ENCODE results near the gene TRAF7. TPM values are rescaled to one million over a fixed set of nuclear protein-coding genes. Genes with fewer than 3 reads are reported as not detected.

The TRAF7 gene
- total RNA-seq, 2 donors from 2014 or later, result 67.7 to 92.0 TPM

GRCh38 chr16:2180962-2181923 is 25.7 kb downstream of the TRAF7 start:
- Mint-ChIP-seq H3K36me3 (no peaks in the 10 kb centered on the region), H3K9me3 (no peaks in the 10 kb centered on the region), H3K27ac (no peak overlapping the region)
- DNase-seq (ENCODE audit: low spot score in 2 of 2), result no peak
- no peak for ATAC-seq

- no peak for ATAC-seq
- DNase-seq (ENCODE audit: low spot score in 2 of 2), result no peak
- no peaks in the 10 kb centered on the region for H3K36me3 Mint-ChIP-seq
- H3K27ac Mint-ChIP-seq, result peak overlapping the region in 1 of 2 donors; percentile 56
- H3K9me3 Mint-ChIP-seq, result no peaks in the 10 kb centered on the region
These were observed 26.4 kb downstream of the TRAF7 start for GRCh38 chr16:2181952-2182351.

DNA sequence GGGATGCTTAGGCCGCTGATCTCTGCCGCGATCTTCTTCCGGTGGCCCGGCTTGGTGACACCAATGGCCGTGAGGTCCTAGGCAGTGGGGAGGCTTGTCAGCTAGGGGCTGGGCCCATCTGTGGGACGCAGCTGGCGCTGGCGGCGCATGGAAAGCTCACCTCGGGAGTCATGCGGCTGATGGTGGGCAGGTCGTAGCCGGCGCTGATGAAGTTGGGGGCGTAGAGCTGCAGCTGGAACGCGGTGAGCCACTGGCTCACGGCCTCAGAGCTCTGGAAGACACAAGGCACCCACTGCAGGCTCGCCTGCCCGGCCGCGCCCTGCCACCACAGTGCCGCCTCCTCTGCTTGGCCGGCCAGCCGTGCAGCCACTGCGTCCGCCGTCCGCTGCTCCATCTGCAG is 28.1 kb downstream of the TRAF7 start:
- no peak for ATAC-seq
- Mint-ChIP-seq H3K27ac (no peak overlapping the region), H3K36me3 (no peaks in the 10 kb centered on the region)

GRCh38 chr16:2184346-2184745 is 28.8 kb downstream of the TRAF7 start:
- Mint-ChIP-seq H3K36me3 (no peaks in the 10 kb centered on the region), H3K9me3 (no peaks in the 10 kb centered on the region), H3K27ac (no peak overlapping the region)
- DNase-seq (ENCODE audit: low spot score in 2 of 2) (no peak), ATAC-seq (no peak)

More for the DNA sequence above, 28.1 kb downstream of the TRAF7 start:
- no peaks in the 10 kb centered on the region for H3K9me3 Mint-ChIP-seq
- DNase-seq (ENCODE audit: low spot score in 2 of 2), result no peak

GRCh38 chr16:2184962-2185361 is 29.4 kb downstream of the TRAF7 start:
- DNase-seq (ENCODE audit: low spot score in 2 of 2) (no peak), ATAC-seq (no peak)
- Mint-ChIP-seq H3K36me3 (no peaks in the 10 kb centered on the region), H3K9me3 (no peaks in the 10 kb centered on the region), H3K27ac (no peak overlapping the region)

DNA sequence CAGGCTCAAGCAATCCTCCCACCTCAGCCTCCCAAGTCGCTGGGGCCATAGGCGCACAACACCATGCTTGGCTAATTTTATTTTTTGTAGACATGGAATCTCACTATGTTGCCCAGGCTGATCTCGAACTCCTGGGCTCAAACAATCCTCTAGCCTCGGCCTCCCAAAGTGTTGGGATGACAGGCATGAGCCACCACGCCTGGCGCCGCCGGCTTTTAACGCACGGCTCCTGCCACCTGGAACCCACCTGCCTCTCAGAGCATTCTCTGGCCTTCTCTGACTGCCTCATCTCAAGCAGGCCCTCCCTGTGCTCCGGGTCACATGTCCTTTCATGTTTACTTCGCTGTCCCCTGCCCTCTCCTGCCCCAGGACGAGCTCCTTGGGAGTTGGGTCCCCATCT is 30.5 kb downstream of the TRAF7 start:
- ATAC-seq (no peak), DNase-seq (ENCODE audit: low spot score in 2 of 2) (no peak)
- Mint-ChIP-seq H3K36me3 (no peaks in the 10 kb centered on the region), H3K9me3 (no peaks in the 10 kb centered on the region), H3K27ac (no peak overlapping the region)

GRCh38 chr16:2186505-2186904 is 30.9 kb downstream of the TRAF7 start:
- ATAC-seq (no peak), DNase-seq (ENCODE audit: low spot score in 2 of 2) (no peak)
- no peaks in the 10 kb centered on the region for H3K9me3 Mint-ChIP-seq
- no peaks in the 10 kb centered on the region for H3K36me3 Mint-ChIP-seq
- H3K27ac Mint-ChIP-seq, result no peak overlapping the region

DNA sequence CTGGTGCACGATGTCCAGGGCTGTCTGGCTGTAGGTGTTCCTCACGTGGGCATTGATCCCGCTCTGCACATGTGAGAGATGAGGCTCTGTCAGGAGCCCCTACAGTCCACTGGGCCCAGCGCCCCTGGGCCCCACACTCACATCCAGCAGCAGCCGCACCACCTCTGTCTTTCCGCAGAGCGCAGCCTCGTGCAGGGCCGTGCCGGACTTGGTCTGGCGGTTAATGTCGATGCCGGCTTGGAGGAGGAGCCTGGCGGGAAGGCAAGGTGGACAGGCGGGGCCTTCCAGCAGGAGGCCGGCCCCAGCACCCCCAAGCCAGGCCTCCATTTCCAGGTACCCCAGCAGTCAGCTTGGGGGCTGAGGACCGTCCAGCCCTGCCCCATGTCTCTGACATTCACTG is 31.6 kb downstream of the TRAF7 start:
- no peak for DNase-seq (ENCODE audit: low spot score in 2 of 2)
- H3K27ac Mint-ChIP-seq, result no peak overlapping the region
- no peak for ATAC-seq
- no peaks in the 10 kb centered on the region for H3K36me3 Mint-ChIP-seq
- no peaks in the 10 kb centered on the region for H3K9me3 Mint-ChIP-seq

- Mint-ChIP-seq H3K36me3 (no peaks in the 10 kb centered on the region), H3K27ac (no peak overlapping the region), H3K9me3 (no peaks in the 10 kb centered on the region)
- DNase-seq (ENCODE audit: low spot score in 2 of 2) (no peak), ATAC-seq (no peak)
These were observed 32.8 kb downstream of the TRAF7 start for GRCh38 chr16:2188395-2188794.

DNA sequence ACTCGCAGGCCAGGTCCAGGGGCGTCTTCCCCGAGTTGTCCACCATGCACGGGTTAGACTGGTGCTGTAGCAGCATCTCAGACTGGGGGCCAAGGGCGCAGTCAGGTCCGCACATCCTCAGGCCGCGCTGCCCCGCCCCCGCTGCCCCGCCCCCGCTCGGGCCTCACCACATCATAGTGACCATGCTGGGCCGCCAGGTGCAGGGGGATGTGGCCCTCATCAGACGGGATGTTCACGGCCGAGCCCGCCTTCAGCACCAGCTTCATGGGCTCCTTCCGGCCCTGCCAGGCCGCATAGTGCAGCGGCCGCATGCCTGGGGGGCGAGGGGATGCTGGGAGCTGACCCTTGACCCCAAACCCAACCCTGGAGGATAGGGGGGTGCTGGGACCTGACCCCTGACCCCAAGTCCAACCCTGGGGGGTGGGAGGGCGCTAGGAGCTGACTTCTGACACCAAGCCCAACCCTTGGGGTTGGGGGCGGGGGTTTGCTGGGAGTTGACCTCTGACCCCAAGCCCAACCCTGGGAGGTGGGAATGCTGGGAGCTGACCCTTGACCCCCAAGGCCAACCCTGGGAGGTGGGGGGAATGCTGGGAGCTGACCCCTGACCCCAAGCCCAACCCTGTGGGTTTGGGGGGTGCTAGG is 33.8 kb downstream of the TRAF7 start:
- H3K36me3 Mint-ChIP-seq, result no peaks in the 10 kb centered on the region
- DNase-seq (ENCODE audit: low spot score in 2 of 2) (no peak), ATAC-seq (no peak)
- no peak overlapping the region for H3K27ac Mint-ChIP-seq
- no peaks in the 10 kb centered on the region for H3K9me3 Mint-ChIP-seq

DNA sequence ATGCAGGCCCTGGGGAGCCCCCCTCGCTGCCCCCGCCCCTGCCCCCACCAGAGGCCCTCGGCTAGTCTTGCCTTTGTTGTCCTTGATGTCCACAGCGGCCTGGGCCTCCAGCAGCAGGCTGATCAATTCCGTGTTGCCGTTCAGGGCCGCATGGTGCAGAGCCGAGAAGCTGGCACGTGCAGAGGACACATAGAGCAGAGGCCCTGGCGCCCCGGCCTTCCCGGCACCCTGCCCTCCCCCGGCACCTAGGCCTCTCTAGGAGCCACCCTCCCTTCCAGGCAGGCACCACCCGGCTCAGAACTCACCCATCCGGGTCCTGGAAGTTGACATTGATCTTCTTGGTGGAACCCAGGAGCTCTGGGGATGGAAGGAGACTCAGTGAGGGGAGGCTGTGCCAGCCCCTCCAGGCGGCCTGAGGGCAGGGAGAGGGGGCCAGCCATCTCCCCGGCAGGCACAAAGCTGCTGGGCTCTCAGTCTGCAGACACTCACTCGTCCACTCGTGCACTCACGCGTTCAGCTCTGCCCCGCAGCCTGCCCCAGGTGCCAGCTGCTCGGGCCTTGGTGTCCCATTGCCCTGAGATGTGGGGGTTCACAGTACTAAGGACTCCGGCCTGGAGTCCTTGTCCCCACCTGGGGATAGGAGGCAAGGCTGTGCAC is 34.5 kb downstream of the TRAF7 start:
- no peak for ATAC-seq
- no peak overlapping the region for H3K27ac Mint-ChIP-seq
- no peaks in the 10 kb centered on the region for H3K36me3 Mint-ChIP-seq
- no peaks in the 10 kb centered on the region for H3K9me3 Mint-ChIP-seq
- DNase-seq (ENCODE audit: low spot score in 2 of 2), result no peak

DNA sequence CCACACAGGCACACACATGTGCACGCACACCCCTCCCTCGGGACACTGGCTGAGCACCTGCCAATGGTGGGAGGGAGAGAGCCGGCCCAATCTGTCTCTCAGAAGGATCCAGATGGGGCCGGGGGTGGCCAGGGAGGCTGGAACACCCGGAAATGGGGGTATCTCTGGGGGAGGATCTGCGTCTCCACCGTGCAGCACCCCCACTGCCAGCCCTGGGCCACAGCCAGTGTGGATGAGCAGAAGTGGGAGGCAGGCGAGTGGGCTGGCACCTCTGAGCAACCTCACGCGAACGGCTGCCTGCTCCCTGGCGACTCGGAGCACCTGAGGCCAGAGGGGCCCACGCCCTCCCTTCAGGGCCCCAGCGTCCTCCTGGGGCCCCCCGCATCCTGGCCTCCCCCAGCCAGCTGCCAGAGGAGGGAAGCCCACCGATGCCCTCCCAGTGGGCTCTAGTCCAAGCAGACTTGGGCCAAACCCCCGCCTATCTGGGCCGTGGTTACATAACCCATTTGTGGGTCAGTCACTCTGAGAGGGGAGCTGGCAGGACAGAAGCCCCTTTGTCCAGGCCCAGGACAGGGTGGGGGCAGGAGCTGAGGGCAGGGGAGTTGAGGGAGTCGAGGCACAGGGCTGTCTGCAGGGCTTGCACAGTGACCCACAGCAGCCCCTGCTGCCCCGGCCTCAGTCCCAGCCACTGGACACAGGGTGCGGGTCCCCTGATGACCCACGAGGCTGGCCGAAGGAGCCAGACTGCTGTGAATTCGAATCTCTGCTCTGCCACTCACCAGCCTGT is 35.3 kb downstream of the TRAF7 start:
- no peaks in the 10 kb centered on the region for H3K36me3 Mint-ChIP-seq
- no peaks in the 10 kb centered on the region for H3K9me3 Mint-ChIP-seq
- ATAC-seq (no peak), DNase-seq (ENCODE audit: low spot score in 2 of 2) (no peak)
- H3K27ac Mint-ChIP-seq, result no peak overlapping the region

DNA sequence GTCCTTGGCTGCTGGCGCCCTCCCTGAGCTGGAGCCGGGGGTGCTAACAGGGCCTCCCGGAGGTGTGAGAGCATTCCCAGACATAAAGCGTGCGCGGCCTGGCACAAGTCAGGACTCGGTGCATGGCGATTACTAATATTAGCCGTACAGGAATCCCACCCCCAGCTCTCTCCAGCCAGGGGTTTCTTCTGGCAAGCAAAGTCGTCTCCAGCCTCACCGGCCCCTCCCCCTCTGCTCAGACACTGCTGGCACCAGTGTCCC is 35.8 kb downstream of the TRAF7 start:
- DNase-seq (ENCODE audit: low spot score in 2 of 2), result no peak
- Mint-ChIP-seq H3K36me3 (no peaks in the 10 kb centered on the region), H3K9me3 (no peaks in the 10 kb centered on the region), H3K27ac (no peak overlapping the region)
- ATAC-seq, result no peak

- Mint-ChIP-seq H3K9me3 (no peaks in the 10 kb centered on the region), H3K27ac (no peak overlapping the region), H3K36me3 (no peaks in the 10 kb centered on the region)
- ATAC-seq (no peak), DNase-seq (ENCODE audit: low spot score in 2 of 2) (no peak)
These were observed 38.7 kb downstream of the TRAF7 start for GRCh38 chr16:2194166-2194834.

GRCh38 chr16:2194852-2195321 is 39.3 kb downstream of the TRAF7 start:
- ATAC-seq (peak; percentile 75 to 84), DNase-seq (ENCODE audit: low spot score in 2 of 2) (peak in 1 of 2 donors; percentile 52)
- Mint-ChIP-seq H3K36me3 (no peaks in the 10 kb centered on the region), H3K9me3 (no peaks in the 10 kb centered on the region), H3K27ac (no peak overlapping the region)
